ENCODE results near the gene TPP2. TPM values are rescaled to one million over a fixed set of nuclear protein-coding genes. Genes with fewer than 3 reads are reported as not detected.
A peak's percentile ranks its signal among the peaks of the same experiment; 100 is the strongest.

Gene TPP2
- polyA plus RNA-seq (2012; ENCODE audit: insufficient read depth, insufficient read length, low read depth), result 24.9 TPM

DNA sequence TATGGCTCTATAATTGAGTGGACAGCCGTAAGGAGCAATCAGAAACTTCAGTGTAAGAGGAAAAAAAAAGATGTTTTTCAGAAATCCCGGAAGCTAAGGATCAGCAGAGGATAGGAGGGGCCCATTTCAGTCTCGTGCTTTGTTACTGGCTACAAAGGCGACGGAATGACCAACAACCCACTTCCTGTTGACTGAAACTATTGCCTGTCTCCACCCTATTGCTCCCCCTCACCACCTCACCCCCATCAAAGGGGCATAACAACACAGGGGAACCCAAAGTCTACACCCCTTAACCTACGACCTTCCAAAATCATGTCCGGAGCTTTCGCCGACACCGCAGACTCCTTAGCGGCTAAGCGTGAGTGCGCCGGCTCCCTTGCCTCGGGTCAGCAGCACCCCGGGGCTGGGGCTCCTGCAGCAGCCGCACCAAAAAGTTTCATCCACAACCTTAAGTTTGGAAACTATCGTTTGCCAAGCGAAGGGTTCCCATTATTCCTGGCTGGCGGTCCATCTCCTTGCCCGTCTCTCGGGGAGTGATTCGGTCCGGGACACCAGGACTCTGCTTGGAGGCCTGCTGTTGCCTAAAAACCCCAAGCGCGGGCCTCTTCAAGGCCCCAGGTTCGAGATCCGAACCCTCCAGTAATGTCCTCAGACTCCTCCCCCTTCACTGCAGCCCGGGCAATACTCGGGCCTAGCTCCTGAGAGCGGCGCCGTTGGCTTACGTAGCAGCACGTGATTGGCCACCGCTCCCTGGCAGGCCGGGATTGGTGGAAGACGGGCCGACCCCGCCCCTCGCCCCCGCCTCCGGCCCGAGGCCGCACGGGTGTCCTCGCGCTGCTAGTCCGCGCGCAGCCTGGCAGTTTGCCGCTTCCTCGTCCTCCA, at the start of gene TPP2:
TPP2 (plus strand) TSS at position 840 of the 882 bp plus-strand sequence. CDS start 53 bp downstream, outside the sequence.
- Histone ChIP-seq H3K4me3 (ENCODE audit: low read depth, low read length) (peak within 1 kb of the TSS; percentile 95), H3K9me3 (no peaks in the 10 kb centered on the region), H3K27me3 (no peaks in the 10 kb centered on the region), H3K4me1 (no peaks in the 10 kb centered on the region; the same call in 1 of the 2 replicates), H3K36me3 (peaks cover 3% of the 10 kb centered on the region)
- DNase-seq, result peak; percentile 100
- TF ChIP-seq, protein P1, sequence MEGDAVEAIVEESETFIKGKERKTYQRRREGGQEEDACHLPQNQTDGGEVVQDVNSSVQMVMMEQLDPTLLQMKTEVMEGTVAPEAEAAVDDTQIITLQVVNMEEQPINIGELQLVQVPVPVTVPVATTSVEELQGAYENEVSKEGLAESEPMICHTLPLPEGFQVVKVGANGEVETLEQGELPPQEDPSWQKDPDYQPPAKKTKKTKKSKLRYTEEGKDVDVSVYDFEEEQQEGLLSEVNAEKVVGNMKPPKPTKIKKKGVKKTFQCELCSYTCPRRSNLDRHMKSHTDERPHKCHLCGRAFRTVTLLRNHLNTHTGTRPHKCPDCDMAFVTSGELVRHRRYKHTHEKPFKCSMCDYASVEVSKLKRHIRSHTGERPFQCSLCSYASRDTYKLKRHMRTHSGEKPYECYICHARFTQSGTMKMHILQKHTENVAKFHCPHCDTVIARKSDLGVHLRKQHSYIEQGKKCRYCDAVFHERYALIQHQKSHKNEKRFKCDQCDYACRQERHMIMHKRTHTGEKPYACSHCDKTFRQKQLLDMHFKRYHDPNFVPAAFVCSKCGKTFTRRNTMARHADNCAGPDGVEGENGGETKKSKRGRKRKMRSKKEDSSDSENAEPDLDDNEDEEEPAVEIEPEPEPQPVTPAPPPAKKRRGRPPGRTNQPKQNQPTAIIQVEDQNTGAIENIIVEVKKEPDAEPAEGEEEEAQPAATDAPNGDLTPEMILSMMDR (IDR thresholded peaks at IDR 0.05; ENCODE audit: low read depth, low read length), result no peak

DNA sequence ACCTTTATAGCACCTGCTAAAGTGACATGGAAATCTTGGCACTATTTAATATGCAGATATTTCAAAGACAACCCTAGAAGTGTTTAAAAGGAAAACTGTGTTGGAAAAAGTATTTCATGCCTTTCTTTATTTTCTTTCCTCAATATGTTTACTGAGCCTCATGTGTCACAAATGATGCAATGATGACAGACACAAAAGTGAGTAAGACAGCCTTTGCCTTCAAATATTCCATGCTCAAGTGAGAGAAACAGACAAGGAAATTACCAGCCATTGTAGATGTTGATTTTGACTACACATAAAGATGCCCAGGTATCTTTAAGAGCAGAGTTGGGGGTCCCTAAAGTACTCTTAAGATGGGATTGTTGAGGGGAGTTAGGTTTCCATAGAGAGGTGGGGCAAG, 48.0 kb upstream of the TPP2 start:
- H3K9me3 ChIP-seq, result no peaks in the 10 kb centered on the region
- DNase-seq, result no peak
- H3K36me3 ChIP-seq, result no peaks in the 10 kb centered on the region
- H3K4me3 ChIP-seq (ENCODE audit: low read depth, low read length), result no peak overlapping the region
- no peaks in the 10 kb centered on the region for H3K4me1 ChIP-seq
- TF ChIP-seq, protein P1 (IDR thresholded peaks at IDR 0.05; ENCODE audit: low read depth, low read length), result no peak
- no peaks in the 10 kb centered on the region for H3K27me3 ChIP-seq

DNA sequence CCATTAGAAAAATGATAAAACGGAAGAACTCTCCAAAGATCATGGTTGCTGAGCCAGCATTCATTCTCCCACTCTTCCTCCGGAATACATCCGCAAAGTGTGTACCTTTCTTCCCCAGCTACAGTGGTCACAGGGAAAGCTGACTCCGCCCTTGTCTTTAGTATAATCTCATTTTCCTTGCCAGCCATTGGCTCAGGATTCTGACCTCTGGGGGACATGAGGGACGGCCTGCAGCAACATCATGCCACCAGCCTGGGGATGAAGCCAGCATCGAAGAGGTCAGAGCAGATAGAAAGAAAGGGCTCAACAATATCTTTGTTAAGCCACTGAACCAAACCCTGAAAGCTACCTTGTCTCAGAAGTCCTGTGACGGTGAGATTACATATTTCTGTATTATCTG, 46.3 kb upstream of the TPP2 start:
- TF ChIP-seq, protein P1 (IDR thresholded peaks at IDR 0.05; ENCODE audit: low read depth, low read length), result no peak
- Histone ChIP-seq H3K27me3 (no peaks in the 10 kb centered on the region), H3K4me1 (no peaks in the 10 kb centered on the region), H3K36me3 (no peaks in the 10 kb centered on the region), H3K4me3 (ENCODE audit: low read depth, low read length) (no peak overlapping the region), H3K9me3 (no peaks in the 10 kb centered on the region)
- no peak for DNase-seq

DNA sequence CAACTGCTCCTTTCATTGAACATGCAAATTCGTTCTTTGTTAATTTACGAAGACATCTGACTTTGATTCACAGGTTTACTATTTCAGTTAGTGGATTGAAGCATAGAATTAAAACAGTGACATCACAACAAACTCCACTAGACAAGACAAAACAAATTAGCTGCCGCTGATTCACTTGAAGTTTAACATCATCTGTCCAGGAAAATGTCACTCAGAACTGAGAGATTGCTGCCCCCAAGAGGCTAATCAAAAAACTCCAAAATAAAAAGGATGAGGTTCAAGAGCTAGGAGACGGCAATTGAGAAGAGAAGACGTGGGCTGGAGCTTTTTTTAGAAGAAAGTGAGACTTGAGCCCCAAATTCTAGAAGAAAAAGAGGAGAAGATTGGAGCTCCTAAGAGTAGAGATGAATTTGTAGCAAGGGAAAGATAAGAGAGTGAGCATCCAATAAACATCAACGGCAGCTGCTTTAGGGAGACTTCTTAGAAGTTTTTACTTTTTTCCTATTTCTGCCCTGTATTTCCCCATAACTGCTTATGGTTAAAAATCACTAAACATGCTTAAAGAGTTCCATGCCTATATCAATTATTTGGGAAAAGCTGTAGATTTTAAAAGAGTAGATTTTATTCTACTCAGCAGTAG, 40.8 kb upstream of the TPP2 start:
- H3K27me3 ChIP-seq, result no peaks in the 10 kb centered on the region
- peak overlapping the region; percentile 20 for H3K4me3 ChIP-seq (ENCODE audit: low read depth, low read length)
- TF ChIP-seq, protein P1 (IDR thresholded peaks at IDR 0.05; ENCODE audit: low read depth, low read length), result peak; percentile 68
- H3K9me3 ChIP-seq, result no peaks in the 10 kb centered on the region
- H3K36me3 ChIP-seq, result no peaks in the 10 kb centered on the region
- DNase-seq, result peak; percentile 37
- H3K4me1 ChIP-seq, result no peaks in the 10 kb centered on the region

DNA sequence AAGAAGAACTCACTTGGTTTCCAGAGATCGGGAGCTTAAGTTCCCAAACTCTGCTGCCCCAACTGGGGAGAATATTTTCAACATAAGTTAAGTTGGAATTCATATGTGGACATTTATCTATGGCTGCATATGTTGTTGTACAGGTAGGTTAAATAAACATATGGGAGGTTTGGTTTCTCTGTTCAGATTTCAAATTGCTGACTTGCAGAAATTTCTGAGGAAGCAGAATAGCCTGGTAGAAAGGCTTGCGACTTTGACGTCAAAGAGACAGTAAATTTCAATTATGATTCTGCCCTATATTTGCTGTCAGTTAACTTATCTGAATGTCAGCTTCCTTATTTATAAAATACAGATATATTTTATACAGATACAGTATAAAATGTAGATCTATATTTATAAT, 40.0 kb upstream of the TPP2 start:
- H3K9me3 ChIP-seq, result no peaks in the 10 kb centered on the region
- H3K27me3 ChIP-seq, result no peaks in the 10 kb centered on the region
- no peaks in the 10 kb centered on the region for H3K36me3 ChIP-seq
- H3K4me1 ChIP-seq, result no peaks in the 10 kb centered on the region
- H3K4me3 ChIP-seq (ENCODE audit: low read depth, low read length), result peak overlapping the region; percentile 20
- DNase-seq, result no peak
- TF ChIP-seq, protein P1 (IDR thresholded peaks at IDR 0.05; ENCODE audit: low read depth, low read length), result no peak

DNA sequence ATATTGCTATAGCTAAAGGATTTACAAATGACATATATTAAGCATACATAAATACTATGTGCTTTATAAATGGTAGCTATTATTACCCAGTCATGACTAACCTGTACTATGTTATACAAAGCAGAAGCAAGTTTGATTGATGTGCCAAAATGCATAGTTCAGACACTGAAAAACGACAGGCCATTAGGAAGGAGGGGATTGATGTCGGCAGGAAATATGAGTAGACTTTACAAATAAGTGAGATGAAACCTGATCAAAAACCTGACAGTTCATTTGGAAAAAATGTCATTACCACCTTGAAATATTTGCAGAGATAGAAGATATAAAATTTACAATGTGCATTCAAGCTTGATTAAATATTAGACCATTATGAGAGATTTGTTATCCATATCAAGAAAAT, 38.8 kb upstream of the TPP2 start:
- H3K27me3 ChIP-seq, result no peaks in the 10 kb centered on the region
- no peaks in the 10 kb centered on the region for H3K9me3 ChIP-seq
- no peak overlapping the region for H3K4me3 ChIP-seq (ENCODE audit: low read depth, low read length)
- no peaks in the 10 kb centered on the region for H3K36me3 ChIP-seq
- TF ChIP-seq, protein P1 (IDR thresholded peaks at IDR 0.05; ENCODE audit: low read depth, low read length), result no peak
- DNase-seq, result no peak
- H3K4me1 ChIP-seq, result no peaks in the 10 kb centered on the region
